HG03097 (cell line): ENCODE results near the gene EVL.

Source experiments
- ATAC-seq: cut with Tn5 transposase; IDR thresholded peaks from one replicate; pipeline ENCODE4 v1.9.1; 2021; ENCODE audit not compliant: unreplicated experiment, low FRiP score

The EVL gene

DNA sequence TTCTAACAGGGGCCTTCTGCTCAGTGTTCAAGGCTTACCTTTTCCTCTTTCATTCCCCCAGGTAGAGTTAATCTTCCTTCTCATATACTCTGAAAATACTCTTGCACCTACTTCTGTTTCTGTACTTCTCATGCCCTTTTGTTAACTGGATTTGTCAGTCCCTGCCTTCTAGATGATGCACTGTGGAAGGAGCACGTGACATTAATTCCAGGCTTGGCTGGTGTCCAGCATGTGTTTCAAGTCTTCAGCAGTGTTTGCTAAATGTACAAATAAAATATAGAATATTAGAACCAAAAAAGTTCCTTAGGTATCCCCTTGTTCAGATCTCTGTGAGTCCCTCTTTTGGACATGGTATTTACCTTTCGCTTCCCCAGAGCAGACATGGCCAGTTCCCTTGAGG is 27.9 kb upstream of the EVL start:
- ATAC-seq, result no peak

GRCh38 chr14:100038065-100038464 is 27.2 kb upstream of the EVL start:
- ATAC-seq, result no peak

DNA sequence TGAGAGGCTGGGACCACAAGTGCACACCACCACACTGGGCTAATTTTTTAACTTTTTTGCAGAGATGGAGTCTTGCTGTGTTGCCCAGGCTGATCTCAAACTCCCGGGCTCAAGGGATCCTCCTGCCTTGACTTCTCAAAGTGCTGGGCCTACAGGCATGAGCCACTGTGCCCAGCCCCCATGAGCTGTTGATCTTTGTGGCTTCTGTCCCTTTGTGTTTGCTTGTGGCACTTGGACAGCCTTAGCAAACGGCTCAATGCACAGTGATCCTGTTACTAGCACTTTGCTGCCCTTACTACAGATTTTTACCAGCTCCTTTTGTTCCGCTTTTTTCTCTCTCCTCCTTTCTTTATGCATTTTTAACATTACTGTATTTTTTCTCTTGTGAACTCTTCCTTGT is 25.3 kb upstream of the EVL start:
- ATAC-seq, result no peak

- ATAC-seq, result no peak
Observed at GRCh38 chr14:100041271-100041670, 24.0 kb upstream of the EVL start.

- ATAC-seq, result no peak
Observed at GRCh38 chr14:100042286-100042685, 22.9 kb upstream of the EVL start.

GRCh38 chr14:100045642-100046344 is 19.4 kb upstream of the EVL start:
- no peak for ATAC-seq

- no peak for ATAC-seq
Observed at GRCh38 chr14:100047600-100047999, 17.6 kb upstream of the EVL start.

GRCh38 chr14:100048786-100049185 is 16.4 kb upstream of the EVL start:
- ATAC-seq, result no peak

GRCh38 chr14:100049220-100049619 is 16.0 kb upstream of the EVL start:
- ATAC-seq, result no peak

- no peak for ATAC-seq
Observed at GRCh38 chr14:100051103-100051502, 14.1 kb upstream of the EVL start.

- ATAC-seq, result no peak
Observed at GRCh38 chr14:100051543-100051942, 13.7 kb upstream of the EVL start.

- ATAC-seq, result no peak
Observed at GRCh38 chr14:100052819-100053218, 12.4 kb upstream of the EVL start.

- ATAC-seq, result no peak
Observed at GRCh38 chr14:100054316-100055075, 10.7 kb upstream of the EVL start.

DNA sequence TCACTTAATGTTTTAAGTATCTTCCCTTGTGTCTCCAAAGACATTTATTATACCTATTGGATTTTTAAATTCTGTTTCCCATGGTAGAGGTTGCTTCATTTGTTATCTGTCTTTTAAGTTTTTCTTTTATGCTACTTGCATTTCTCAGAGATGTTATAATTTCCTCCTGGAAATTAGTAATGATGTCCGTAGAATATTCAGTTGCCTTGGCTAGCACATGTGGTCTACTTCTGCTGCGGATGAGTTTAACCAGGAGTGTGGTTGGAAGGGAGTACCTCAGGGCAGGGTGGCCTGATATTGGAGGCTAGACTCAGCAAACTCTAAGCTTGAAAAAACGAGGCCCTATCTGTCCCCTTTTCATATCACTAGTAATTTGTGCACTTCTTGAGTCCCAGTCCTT is 8.8 kb upstream of the EVL start:
- ATAC-seq, result no peak

- no peak for ATAC-seq
Observed at GRCh38 chr14:100056964-100057795, 8.0 kb upstream of the EVL start.

DNA sequence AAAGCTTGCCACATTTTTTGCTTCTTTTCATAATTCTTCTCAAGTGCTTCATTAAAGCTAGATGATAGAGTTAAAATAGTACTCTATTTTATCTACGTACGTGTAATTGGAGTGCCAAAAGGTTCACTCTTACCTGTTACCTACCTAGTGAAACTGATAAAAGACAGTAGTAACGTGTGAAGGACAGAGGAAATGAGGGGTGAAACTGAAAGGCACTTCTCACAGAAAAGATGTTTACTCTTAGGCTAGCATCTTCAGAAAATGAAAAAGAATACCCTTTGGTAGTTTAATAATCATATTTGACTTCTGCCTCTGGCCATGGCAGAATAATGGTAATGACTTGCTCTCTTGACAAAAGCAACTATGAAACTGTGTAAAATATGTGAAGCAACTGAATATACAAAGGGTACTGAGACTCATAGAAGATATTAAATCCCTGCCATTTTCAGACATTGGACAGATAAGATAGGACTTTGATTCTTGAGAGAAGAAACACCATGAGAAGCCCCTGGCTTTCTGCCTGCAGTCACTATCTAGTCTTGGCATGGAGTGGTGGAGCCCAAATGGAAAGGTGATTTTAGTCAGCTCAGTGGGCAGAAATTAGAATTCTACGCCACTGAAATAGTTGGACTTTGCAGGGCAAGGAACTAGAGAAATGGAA is 6.3 kb upstream of the EVL start:
- peak; percentile 60 for ATAC-seq

- ATAC-seq, result no peak
Observed at GRCh38 chr14:100059438-100059781, 5.8 kb upstream of the EVL start.

GRCh38 chr14:100060760-100061159 is 4.5 kb upstream of the EVL start:
- ATAC-seq, result no peak

GRCh38 chr14:100062590-100062989 is 2.6 kb upstream of the EVL start:
- ATAC-seq, result no peak

- no peak for ATAC-seq
Observed at GRCh38 chr14:100063314-100063941, 1.8 kb upstream of the EVL start.
